Globus pallidus (tissue), 1 donor: Measurements from ENCODE around the gene H6PD.
"Not testable (repeated sequence)": the region's sequence is repeated elsewhere in the genome, so short reads cannot be mapped to it uniquely, and the experiment has no call there.

Experiments
- DNase-seq: peaks from one replicate; pipeline ENCODE4 v3.0.0-alpha.2; 2015; ENCODE audit warnings: low spot score

Gene H6PD

GRCh38 chr1:9299571-9300541, 65.3 kb downstream of the H6PD start:
- not testable (repeated sequence) for DNase-seq

GRCh38 chr1:9300573-9300972, 66.0 kb downstream of the H6PD start:
- DNase-seq, result no peak

GRCh38 chr1:9302745-9303524, 68.4 kb downstream of the H6PD start:
- DNase-seq, result no peak

GRCh38 chr1:9303916-9304315, 69.3 kb downstream of the H6PD start:
- DNase-seq, result no peak

GRCh38 chr1:9305216-9305615, 70.6 kb downstream of the H6PD start:
- no peak for DNase-seq

GRCh38 chr1:9306006-9306405, 71.4 kb downstream of the H6PD start:
- no peak for DNase-seq

GRCh38 chr1:9307303-9307702, 72.7 kb downstream of the H6PD start:
- DNase-seq, result no peak

GRCh38 chr1:9308236-9308785, 73.7 kb downstream of the H6PD start:
- DNase-seq, result no peak

- DNase-seq, result no peak
These were observed 74.5 kb downstream of the H6PD start for GRCh38 chr1:9309080-9309479.

GRCh38 chr1:9309991-9310390, 75.4 kb downstream of the H6PD start:
- no peak for DNase-seq

GRCh38 chr1:9311029-9311428, 76.5 kb downstream of the H6PD start:
- DNase-seq, result peak; percentile 72

GRCh38 chr1:9311479-9311878, 76.9 kb downstream of the H6PD start:
- no peak for DNase-seq

- no peak for DNase-seq
These were observed 77.7 kb downstream of the H6PD start for GRCh38 chr1:9312168-9312720.

- no peak for DNase-seq
These were observed 79.0 kb downstream of the H6PD start for GRCh38 chr1:9313576-9313975.

GRCh38 chr1:9314111-9314510, 79.5 kb downstream of the H6PD start:
- no peak for DNase-seq

- no peak for DNase-seq
These were observed 80.3 kb downstream of the H6PD start for GRCh38 chr1:9314711-9315379.

GRCh38 chr1:9315411-9316079, 81.0 kb downstream of the H6PD start:
- DNase-seq, result no peak

GRCh38 chr1:9316080-9316444, 81.5 kb downstream of the H6PD start:
- DNase-seq, result no peak

GRCh38 chr1:9316512-9316911, 81.9 kb downstream of the H6PD start:
- no peak for DNase-seq

GRCh38 chr1:9317072-9317471, 82.5 kb downstream of the H6PD start:
- DNase-seq, result no peak
